GM12892 (cell line): Measurements from ENCODE around the gene CLMN.

Experiments
- POLR2A ChIP-seq: IDR thresholded peaks from 2 replicates; pipeline ENCODE4 v1.6.1; 2011; ENCODE audit warnings: low read depth, low read length, control low read depth
- POLR2AphosphoS5 ChIP-seq: IDR thresholded peaks from 2 replicates; pipeline ENCODE4 v1.6.1; 2011; ENCODE audit warnings: low read depth, low read length, control low read depth

- no peak for TF ChIP-seq POLR2A
- no peak for TF ChIP-seq POLR2AphosphoS5
Observed at GRCh38 chr14:95156161-95157047, 163.3 kb downstream of the CLMN start.
